NCI-H2171 (cell line): ENCODE data around the gene SEC63.
"Not testable (repeated sequence)": the region's sequence is repeated elsewhere in the genome, so short reads cannot be mapped to it uniquely, and the experiment has no call there.

Experiments used
- DNase-seq: peaks from one replicate; lab custom pipeline; 2025; lab: John Stamatoyannopoulos, UW

SEC63 gene

DNA sequence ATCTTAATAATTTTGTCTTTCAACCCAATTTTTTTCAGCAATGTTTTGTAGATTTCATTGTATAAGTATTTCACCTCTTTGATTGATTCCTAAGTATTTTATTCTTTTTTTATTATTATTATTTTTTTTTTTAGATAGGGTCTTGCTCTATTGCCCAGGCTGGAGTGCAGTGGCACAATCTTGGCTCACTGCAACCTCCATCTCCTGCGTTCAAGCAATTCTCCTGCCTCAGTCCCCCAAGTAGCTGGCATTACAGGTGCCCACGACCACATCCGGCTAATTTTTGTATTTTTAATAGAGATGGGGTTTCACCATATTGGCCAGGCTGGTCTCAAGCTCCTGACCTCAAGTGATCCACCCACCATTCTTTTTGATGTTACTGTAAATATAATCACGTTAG is 97.0 kb downstream of the SEC63 start:
- not testable (repeated sequence) for DNase-seq

DNA sequence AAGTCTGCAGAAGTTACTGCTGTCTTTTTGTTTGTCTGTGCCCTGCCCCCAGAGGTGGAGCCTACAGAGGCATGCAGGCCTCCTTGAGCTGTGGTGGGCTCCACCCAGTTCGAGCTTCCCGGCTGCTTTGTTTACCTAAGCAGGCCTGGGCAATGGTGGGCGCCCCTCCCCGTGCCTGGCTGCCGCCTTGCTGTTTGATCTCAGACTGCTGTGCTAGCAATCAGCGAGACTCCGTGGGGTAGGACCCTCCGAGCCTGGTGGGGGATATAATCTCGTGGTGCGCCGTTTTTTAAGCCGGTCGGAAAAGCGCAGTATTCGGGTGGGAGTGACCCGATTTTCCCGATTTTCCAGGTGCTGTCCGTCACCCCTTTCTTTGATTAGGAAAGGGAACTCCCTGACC is 97.9 kb downstream of the SEC63 start:
- DNase-seq, result not testable (repeated sequence)

DNA sequence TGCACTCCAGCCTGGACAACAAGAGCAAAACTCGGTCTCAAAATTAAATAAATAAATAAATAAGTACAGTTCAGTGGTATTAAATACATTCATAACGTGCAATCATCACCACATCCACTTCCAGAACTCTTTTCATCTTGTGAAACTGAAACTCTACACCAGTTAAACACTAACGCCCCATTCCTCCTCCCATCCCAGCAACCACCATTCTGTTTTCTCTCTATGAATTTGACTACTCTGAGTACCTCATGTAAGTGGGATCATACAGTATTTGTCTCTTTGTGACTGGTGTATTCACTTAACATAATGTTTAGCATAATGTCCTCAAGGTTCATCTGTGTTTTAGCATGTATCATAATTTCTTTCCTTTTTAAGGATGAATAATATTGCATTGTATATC is 104.8 kb downstream of the SEC63 start:
- DNase-seq, result no peak

DNA sequence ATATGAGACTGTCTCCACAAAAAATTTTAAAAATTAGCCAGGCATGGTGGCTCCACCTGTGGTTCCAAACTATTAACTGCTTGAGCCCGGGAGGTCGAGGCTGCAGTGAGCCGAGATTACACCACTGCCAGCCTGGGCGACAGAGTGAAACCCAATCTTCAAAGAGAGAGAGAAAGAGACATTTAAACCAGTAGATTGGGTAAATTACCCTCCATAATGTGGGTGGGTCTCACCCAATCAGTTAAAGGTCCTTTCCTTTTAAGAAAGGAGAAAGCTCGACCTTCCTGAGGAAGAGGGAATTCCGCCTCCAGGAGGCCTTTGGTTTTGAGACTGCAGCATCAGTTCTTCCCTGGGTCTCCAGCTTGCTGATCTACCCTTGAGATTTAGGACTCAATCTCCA is 108.7 kb downstream of the SEC63 start:
- no peak for DNase-seq

DNA sequence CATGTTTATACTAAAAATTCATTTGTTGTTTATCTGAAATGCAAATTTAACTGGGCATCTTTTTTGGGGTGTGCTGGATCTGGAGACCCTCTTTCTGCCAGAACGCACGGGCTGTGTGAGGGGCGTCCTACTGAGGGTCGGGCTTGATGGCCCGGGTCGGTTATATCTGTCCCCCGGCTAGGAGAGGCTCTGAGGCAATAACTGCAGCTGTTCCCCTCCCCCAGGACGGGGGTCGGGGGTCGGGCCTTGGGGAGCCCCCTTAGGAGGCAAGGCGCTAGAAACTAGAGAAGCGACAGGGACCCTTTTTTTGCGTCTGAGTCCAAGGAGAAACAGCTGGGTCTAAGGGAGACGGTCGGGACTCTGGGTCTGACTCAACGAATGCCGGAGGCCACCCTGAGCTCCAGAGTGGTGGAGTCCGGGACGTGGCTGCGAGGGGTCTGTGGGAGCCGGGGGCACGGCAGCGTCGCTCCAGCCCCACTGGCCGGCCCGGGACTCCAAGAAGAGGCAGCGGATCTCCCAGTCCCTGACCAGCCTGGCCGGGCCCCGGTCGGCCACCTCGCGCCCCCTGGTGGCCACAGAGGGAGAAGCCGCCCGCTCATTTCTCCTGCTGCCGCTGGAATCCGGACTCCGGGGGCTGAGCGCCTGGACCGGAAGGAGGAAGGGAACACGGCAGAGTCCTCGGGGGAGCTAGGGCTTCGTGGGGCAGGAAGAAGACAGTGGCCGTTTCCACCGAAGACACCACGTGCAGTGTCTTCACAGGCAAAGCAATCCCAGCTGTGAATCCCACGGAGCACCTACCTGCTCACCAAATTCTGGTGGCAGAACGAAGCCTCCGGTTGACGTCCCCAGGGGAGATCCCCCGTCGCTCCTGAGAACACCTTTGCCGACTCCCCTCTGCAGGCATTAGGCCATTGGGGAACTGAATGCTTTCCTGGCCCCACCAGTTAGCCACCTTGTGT is 109.9 kb downstream of the SEC63 start:
- peak; percentile 75 for DNase-seq

DNA sequence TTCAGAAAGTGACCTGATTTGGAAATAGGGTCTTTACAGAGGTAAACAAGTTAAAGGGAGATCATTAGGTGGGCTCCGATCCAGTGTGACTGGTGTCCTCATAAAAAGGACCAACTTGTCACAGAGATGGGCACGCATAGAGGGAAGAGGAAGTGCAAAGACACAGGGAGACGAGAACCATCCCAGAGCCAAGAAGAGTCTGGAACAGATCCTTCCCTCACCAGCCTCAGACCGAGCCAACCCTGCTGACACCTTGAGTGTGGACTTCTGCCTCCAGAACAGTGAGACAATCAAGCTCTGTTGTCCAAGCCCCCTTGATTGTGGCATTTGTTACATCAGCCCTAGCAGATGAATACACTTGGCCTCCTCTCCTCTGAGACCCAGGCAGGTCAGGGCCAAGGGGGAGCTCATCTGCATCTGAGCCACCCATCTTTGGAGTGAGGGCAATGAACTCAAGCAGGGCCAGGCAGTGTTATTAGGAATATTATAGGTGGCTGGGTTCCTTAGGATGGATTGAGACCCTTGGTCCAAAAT is 111.7 kb downstream of the SEC63 start:
- DNase-seq, result no peak

DNA sequence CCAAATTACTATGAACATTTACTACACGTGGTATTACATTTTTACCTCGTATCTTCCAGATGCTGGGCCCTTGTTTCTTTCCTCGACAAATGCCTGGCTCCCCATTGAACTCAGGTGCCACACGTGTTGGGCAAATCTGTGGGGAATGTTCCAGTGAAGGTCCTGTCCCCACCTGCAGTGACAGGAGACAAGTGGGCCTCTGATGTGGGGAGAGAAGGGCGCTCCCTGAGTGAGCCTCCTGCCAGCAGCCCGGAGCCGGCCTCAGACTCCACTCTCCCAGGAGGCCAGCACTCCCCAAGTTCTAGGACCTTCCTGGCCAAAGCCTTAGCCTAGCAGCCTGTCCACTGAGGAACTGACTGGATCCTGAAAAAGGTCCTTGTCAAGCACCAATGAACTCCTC is 112.2 kb downstream of the SEC63 start:
- no peak for DNase-seq

DNA sequence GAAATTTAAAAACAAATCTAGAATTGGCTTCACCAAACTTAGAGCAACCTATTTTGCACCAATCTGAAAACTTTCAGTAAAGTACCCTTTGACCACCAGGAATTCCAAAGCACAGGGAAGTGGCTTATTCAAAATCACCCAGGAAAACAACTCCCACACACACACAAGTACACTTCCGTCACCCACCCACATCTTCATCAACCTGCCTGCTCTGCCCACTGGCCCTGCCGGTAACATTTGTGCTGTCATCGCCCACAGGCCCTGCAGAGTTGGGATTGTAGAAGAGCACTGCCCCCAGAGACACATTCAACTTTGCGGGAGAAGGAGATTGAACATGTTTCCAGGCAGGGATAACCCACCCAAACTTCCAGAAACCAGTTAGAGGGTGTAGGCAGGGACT is 114.6 kb downstream of the SEC63 start:
- no peak for DNase-seq

DNA sequence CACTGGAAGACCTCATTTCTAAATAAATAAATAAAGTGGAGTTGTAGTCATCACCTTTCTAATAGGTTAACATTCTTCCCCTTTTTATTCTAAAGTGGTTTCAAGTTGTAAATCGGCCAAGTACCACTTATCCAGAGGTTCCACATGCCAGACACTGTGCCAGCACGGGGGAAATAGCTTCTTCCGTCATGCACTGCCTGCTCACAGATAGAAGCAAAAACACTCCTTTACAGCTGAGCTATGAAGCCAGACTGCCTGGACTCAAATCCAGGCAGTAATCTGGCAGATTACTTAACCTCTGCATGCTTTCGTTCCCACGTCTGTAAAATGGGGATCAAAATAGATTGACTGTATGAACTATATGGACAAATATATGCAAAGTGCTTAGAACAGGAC is 116.7 kb downstream of the SEC63 start:
- no peak for DNase-seq

DNA sequence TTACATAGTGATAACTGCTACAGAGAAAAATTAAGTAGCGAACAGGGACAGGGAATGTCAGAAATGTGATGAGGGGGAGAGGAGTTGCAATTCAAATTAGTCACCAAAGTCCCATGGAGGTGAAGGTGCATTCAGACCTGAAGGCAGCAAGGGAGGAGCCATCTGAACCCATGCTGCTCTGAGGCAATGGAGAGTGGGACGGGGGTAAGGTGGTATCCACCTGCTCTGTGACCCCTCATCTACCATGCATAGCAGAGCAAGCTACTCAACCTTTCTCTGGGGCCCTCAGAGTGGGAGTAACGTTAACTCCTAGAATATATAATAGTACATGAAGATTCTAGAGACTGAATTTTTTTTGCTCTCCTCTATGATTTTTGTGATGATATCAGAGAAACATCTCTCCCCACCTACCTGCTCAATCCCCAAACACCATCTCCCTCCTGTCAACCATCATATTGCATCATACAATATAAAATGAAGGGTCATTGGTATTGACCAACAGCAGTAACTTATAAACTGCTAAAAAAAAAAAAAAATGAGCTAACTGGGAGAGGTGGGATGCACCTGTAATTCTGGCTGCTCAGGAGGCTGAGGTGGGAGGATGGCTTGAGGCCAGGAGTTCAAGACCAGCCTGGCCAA is 117.3 kb downstream of the SEC63 start:
- DNase-seq, result no peak

DNA sequence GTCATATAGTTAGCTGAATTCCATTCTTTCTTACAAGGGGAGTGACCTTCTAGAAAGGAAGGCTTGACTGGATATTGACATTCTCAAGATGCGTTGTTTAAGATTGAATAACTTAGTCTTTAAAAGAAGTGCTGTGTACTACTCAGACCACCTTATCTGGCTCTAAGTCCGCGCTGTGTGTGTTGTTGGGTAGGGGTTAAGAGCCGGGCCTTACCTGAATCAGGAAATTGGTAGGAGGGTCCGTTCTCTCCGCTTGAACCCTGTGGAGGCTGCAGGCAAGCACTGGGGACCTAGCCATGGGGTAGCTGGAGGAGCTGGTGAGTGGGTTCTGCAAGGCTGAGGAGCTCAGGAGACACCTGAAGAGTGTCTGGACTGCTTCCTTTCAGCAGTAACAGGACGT is 124.9 kb downstream of the SEC63 start:
- no peak for DNase-seq

DNA sequence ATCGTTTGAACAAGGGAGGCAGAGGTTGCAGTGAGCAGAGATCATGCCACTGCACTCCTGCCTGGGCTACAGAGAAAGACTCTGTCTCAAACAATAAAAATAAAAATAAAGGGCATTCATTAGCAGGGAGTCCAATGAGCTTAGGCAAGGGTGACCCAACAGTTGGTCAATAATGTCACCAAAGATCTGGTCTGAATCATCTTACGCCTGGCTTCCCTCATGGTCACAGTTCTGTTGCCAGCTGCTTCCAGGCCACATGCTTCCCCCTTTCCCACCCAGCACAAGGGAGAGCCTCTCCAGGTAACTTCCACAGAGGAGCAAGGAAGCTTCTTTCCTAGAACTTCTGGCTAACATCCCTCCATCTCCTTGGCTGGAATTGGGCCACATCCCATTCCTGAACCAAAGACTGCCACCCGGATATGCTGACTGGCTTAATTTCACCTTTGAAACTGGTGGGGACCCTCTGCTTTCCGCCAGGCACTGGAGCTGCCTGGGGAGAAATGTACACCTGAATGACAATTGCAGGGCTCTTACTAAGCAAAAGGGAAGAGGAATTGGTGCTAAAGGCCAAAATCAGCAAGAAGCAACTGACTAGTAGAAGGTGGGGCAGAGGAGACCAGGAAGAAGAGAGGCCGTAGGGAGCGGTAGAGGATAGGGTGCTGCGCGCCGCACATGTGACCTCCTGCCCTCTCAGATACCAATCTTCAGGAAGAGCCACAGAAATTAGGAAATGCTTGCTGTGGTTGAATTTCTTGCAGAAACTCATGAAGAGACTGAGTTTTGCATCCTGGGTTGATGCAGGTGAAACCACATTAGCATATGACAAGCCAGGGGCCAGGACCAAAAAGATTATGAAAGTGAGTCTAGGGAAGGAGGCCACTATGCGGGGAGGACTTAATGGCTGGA is 125.6 kb downstream of the SEC63 start:
- DNase-seq, result no peak

DNA sequence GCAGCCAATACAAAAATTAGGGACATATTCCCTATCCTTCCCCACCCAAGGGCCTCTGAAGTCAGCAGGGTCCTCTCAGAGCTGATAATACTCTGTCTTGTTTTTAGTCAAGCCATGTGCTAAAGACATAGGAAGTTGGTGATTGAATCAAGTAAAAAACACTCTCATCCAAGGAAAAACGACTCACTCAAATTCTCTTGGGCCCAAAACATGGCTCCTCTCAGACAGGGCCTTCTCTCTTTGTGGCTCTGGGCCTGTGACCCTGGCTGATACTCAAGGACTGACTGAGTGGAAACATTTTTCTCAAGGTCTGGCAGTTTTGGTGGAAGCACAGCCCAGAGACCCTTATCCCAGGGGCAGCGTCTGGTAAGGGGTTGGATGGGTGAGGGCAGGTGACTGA is 127.9 kb downstream of the SEC63 start:
- DNase-seq, result no peak

DNA sequence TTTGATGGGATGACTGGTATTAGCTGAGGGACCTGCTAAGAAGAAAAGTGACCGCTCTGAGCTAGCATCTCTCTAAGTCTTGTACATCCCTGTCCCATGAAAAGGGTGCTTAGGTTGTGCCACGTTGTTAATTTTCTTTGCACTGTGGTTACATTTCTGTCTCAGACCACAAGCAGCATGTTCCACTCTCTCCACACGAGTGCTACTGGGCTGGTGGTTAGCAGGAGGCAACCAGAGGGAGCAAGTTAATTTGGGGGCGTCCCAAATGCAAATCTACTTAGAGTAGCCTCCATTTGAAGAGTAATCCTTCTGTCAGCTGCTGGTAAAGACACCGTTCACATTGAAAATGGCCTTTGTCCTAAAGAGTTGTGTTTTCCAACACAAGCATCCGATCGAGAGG is 130.5 kb downstream of the SEC63 start:
- DNase-seq, result no peak

DNA sequence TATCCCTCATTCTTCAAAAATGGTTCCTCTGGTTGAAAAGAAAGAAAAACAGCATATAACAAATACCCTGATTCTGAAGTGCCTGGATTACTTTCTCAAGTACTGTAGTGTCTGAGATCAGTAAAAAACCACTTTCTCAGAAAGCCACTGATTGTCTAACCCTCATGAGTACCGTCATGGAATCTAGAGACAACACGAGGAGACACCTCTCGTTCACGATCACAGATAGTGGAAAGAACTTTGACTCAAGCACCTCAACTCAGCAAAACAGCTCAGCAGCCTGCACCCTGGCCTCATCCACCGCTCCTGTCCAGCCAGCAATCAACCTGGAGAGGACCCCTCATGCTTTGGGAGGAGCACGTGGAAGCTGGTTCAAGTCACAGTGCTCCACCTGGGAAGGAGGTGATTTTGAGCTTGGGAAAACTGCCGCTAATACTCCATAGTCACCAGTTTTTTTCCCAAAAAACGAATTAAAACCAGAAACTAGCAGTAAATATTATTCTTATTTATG is 134.9 kb downstream of the SEC63 start:
- no peak for DNase-seq

DNA sequence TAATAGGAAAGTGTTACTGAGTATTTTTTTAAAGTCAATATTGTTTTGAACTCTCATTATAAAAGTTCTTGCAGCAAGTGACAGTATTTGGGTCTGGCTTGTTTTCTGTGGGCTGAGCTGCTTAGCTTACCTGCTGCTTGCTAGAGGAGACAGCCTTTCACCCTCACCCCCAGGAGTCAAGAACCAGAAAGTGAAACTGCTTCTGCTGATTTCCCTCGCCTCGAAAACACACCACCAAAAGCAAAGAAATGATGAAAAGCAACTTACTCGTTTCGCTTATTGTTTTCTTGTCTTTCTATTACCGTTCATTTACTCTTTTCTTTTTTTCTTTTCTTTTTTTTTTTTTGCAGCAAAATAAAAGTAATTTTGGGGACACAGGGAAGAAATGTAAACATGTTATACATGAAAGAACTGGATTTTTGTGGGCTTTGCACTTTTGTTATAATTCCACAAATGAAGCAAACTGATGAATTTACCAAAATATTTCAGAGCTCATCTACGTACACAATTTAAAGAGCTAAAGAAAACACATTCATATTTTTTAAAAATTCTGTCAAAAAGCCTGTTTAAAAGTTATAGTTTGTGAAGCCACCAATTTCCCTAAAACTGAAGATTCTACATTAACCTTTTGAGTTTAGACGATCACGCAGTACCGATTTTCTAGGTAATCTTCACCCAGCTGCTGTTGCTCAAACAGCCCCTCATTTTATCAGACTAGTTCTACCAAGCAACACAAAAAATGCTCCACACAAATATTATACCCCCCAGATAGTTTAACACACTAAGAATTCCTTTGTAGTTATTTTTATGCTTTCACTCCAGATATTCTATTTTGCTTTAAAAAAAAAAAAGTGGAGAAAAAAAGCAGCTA is 135.6 kb downstream of the SEC63 start:
- DNase-seq, result no peak

DNA sequence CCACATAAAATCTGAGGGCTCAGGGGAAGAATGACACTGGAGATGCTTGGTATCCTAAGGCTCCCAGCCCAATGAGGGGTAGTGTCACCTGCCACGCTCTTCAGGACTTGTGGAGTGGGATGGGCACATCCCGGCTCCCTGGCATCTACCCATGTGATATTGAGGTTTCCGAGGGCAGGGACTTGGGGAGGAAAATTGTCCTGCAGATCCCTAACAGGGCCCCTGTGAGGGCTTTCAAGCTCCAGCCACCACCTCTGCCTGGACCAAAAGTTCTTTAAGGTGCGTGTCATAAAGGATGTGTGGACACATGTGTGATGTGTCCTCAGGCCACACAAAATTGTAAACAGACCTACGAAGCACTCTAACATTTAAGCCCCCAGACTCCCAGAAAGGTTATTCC is 136.4 kb downstream of the SEC63 start:
- DNase-seq, result no peak

DNA sequence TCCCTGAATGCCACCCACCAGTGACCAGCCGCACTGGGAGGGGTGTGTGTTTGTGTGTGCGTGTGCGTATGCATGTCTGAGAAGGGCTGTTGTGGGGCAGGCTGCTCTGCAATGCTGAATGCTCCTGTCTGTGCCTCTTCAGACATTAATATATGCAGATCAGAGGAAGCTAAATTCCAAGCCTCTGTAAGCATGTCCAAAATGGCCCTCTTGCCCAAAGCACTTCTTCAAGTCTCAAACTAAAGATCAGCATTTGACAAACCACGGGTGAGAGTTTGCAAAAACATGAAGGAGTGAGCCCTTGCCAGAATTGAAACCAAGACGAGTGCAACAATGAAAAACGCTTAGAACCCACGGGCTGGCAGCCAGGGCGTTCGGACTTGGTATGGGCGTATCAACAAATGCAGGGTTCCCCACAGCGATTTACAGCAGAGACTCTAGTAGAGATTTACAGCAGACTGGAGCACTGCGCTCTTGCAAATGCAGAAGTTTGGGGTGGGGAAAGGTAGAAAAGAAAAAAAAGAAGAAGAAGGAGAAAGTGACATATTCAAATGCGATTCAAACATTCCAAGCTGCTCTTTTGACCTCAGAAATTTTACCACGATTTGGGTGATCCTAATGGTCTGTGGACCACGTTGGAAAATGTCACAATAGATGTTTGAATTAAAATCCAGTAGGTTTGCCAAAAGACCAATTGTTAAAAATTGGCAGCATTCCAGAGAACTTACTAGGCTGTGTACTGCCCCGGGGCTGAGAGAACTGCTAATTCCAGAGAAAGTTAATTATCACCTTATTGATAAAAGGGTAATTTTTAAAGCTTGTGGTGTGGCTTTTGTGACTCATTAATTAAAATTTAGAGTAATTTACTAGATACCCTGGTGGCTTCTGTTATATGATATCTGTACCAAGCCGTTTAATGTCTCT is 137.4 kb downstream of the SEC63 start:
- peak; percentile 12 for DNase-seq

DNA sequence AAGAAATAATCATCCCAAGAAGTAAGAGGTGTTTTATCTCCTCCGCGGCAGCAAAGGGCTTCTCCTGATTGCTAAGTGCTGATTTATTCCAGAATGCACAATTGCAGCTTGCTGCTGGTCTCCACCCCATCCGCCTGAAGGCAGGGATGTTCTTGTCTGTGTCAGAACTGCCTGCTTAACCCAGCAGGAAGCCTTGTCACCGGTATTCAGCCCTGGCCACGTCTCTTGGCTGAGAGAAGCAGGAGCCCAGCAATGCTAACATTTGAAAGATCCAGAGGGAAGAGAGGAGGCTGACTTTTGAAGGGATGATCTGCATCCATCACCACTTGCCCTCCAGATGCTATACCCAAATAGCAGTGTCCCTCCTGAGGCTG is 138.1 kb downstream of the SEC63 start:
- DNase-seq, result no peak

DNA sequence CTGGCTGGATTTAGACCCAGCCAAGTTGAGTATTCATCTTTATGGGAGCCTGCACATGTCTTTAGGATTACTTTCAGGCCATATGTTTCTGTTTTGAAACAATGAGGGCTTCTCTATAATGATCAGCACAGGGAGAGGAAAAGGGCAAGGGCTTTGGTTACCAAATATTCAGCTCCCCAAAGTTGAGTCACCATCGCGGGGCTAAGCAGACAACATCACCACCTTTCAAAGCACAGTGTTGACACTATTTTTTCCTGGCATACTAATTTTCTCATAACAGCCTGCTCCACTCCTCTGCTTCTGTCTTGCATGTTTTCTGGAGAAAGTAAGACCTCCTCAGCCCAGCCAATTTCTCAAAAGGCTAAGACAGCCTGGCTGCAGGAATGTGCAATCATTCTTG is 138.8 kb downstream of the SEC63 start:
- DNase-seq, result no peak
